ENCODE data around the gene WRNIP1. TPM values are rescaled to one million over a fixed set of nuclear protein-coding genes. Genes with fewer than 3 reads are reported as not detected.

The WRNIP1 gene
- total RNA-seq, 4 donors from 2014 or later, result 56.9 to 66.7 (median 63.4) TPM

DNA sequence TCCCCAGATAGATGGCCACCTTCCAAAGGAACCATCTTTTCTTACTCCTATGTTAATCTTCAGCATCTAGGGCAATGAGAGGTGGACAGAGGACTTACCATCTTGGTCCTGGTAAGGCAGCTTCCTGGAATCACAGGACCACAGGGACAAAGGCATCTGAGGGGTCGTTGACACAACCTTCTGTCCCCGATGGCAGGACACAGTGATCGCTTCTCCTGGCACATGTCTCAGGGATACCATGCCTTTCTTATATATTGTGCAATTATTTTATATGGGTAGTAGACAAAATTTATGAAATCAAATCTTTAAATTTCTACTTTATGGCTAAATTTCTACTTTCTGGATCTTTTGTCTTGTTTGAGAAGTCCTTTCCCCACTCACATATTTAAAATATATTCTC, 56.4 kb downstream of the WRNIP1 start:
- no peak for DNase-seq (ENCODE audit: low spot score in 2 of 2)
- Histone ChIP-seq H3K36me3 (no peaks in the 10 kb centered on the region), H3K9me3 (no peaks in the 10 kb centered on the region), H3K4me3 (no peak overlapping the region), H3K27me3 (no peaks in the 10 kb centered on the region), H3K4me1 (peaks cover 19% of the 10 kb centered on the region), H3K27ac (no peak overlapping the region)
- no peak for TF ChIP-seq POLR2AphosphoS5 (IDR thresholded peaks at IDR 0.05)
- TF ChIP-seq, protein P1, sequence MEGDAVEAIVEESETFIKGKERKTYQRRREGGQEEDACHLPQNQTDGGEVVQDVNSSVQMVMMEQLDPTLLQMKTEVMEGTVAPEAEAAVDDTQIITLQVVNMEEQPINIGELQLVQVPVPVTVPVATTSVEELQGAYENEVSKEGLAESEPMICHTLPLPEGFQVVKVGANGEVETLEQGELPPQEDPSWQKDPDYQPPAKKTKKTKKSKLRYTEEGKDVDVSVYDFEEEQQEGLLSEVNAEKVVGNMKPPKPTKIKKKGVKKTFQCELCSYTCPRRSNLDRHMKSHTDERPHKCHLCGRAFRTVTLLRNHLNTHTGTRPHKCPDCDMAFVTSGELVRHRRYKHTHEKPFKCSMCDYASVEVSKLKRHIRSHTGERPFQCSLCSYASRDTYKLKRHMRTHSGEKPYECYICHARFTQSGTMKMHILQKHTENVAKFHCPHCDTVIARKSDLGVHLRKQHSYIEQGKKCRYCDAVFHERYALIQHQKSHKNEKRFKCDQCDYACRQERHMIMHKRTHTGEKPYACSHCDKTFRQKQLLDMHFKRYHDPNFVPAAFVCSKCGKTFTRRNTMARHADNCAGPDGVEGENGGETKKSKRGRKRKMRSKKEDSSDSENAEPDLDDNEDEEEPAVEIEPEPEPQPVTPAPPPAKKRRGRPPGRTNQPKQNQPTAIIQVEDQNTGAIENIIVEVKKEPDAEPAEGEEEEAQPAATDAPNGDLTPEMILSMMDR (IDR thresholded peaks at IDR 0.05), result no peak
- TF ChIP-seq POLR2A (IDR thresholded peaks at IDR 0.05), result no peak
- no peak for TF ChIP-seq EP300 (IDR thresholded peaks at IDR 0.05)
- WGBS, result 96% methylated on average over 3 of the region's 3 CpGs

DNA sequence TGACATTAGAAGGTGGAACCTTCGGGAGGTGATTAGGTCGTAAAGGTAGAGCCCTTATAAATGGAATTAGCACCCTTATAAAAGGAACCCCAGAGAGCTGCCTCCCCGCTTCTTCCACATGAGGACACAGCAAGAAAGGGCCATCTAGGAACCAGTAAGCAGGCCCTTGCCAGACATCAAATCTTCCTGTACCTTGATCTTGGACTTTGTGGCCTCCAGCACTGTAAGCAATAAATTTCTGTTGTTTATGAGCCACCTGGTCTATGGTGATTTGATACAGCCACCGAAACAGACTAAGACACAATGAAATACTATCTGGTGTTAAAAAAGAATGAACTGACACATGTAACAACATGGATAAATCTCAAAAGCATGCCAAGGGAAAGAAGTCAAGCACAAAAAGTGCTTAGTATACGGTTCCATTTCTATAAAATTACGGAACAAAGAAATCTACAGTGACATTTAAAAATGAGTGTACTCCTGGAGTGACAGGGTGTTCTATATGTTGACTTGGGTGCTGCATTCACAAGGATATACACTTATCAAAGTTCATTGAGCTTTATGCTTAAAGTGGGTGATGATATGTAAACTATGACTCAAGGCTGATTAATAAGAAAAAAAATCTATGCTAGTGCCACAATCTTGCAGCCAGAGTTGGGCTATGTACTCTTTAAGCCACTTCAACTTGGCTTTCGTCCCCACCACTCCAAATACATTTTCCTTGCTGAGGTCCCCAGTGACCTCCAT, 58.1 kb downstream of the WRNIP1 start:
- TF ChIP-seq EP300 (IDR thresholded peaks at IDR 0.05) (no peak), POLR2AphosphoS5 (IDR thresholded peaks at IDR 0.05) (no peak), POLR2A (IDR thresholded peaks at IDR 0.05) (no peak)
- TF ChIP-seq, protein P1 (IDR thresholded peaks at IDR 0.05), result no peak
- Histone ChIP-seq H3K27me3 (no peaks in the 10 kb centered on the region), H3K36me3 (no peaks in the 10 kb centered on the region), H3K9me3 (no peaks in the 10 kb centered on the region), H3K27ac (no peak overlapping the region), H3K4me1 (peaks cover 10% of the 10 kb centered on the region), H3K4me3 (no peak overlapping the region)
- WGBS, result 98% methylated on average over 7 of the region's 7 CpGs
- DNase-seq (ENCODE audit: low spot score in 2 of 2), result no peak

DNA sequence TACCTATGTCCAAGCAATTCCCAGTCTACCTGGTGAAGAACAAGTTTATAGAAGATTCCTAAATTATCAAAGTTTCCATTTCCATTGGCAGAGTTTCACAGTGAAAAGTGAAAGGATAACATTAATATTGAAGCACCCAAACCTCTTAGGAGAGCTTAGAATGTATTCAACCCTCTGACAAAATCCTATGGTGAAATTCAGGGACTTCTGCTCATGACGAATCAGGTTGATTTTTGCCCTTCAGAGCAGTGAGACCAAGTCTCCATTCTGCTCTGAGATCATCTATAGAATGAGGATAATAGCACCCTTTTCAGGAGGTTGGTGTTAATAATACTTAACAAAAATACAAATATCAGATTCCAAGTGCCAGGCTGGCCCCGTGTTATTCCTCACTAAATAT, 60.9 kb downstream of the WRNIP1 start:
- TF ChIP-seq EP300 (IDR thresholded peaks at IDR 0.05), result no peak
- no peak for TF ChIP-seq POLR2A (IDR thresholded peaks at IDR 0.05)
- TF ChIP-seq, protein P1 (IDR thresholded peaks at IDR 0.05), result no peak
- TF ChIP-seq POLR2AphosphoS5 (IDR thresholded peaks at IDR 0.05), result no peak
- Histone ChIP-seq H3K4me3 (no peak overlapping the region), H3K27ac (no peak overlapping the region), H3K9me3 (no peaks in the 10 kb centered on the region), H3K36me3 (no peaks in the 10 kb centered on the region), H3K4me1 (no peaks in the 10 kb centered on the region), H3K27me3 (no peaks in the 10 kb centered on the region)
- DNase-seq (ENCODE audit: low spot score in 2 of 2), result no peak
- 91% methylated on average over 2 of the region's 2 CpGs for WGBS

DNA sequence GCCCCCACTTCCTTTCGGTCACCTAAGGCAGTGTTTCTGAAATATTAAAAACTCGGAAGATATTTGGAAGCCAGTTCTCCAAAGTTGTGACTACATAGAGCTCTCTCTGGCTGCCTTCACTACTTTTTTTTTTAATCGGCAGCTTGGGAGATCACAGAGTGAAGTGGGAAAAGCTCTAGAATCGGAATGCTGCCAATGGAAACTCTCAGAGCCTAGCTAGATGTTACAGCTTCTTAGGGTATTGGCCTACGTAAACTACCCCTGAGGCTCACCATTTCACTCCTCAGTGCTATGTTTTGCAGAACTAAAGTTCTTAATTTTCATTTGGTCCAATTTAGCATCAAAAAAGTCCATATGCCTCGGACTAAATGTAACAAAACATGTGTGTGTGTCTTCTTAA, 61.9 kb downstream of the WRNIP1 start:
- H3K4me1 ChIP-seq, result no peaks in the 10 kb centered on the region
- no peak overlapping the region for H3K27ac ChIP-seq
- TF ChIP-seq, protein P1 (IDR thresholded peaks at IDR 0.05), result no peak
- no peak for TF ChIP-seq EP300 (IDR thresholded peaks at IDR 0.05)
- TF ChIP-seq POLR2AphosphoS5 (IDR thresholded peaks at IDR 0.05), result no peak
- no peak for TF ChIP-seq POLR2A (IDR thresholded peaks at IDR 0.05)
- 75% methylated on average over 6 of the region's 6 CpGs for WGBS
- peaks cover 4% of the 10 kb centered on the region for H3K36me3 ChIP-seq
- no peaks in the 10 kb centered on the region for H3K9me3 ChIP-seq
- no peak for DNase-seq (ENCODE audit: low spot score in 2 of 2)
- no peaks in the 10 kb centered on the region for H3K27me3 ChIP-seq
- H3K4me3 ChIP-seq, result no peak overlapping the region

DNA sequence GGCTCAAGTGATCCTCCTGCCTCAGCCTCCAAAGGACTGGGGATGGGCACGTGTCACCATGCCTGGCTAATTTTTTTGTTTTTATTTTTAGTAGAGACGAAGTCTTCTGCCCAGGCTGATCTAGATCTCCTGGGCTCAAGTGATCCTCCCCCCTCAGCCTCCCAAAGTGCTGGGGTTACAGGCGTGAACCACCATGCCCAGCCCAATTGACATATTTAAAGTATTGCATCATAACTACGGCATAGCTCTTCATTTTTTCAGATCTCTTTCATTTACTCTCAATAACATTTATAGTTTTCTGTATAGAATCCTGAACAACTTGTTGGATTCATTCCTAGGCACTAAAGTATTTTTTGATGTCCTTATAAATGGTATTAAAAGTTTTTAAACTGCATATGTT, 63.4 kb downstream of the WRNIP1 start:
- TF ChIP-seq, protein P1 (IDR thresholded peaks at IDR 0.05), result no peak
- TF ChIP-seq POLR2A (IDR thresholded peaks at IDR 0.05), result no peak
- TF ChIP-seq POLR2AphosphoS5 (IDR thresholded peaks at IDR 0.05), result no peak
- no peak for TF ChIP-seq EP300 (IDR thresholded peaks at IDR 0.05)
- no peaks in the 10 kb centered on the region for H3K4me1 ChIP-seq
- DNase-seq (ENCODE audit: low spot score in 2 of 2), result no peak
- H3K4me3 ChIP-seq, result no peak overlapping the region
- H3K27ac ChIP-seq, result no peak overlapping the region
- H3K36me3 ChIP-seq, result peaks cover 9% of the 10 kb centered on the region
- WGBS, result 88% methylated on average over 4 of the region's 4 CpGs
- no peaks in the 10 kb centered on the region for H3K9me3 ChIP-seq
- no peaks in the 10 kb centered on the region for H3K27me3 ChIP-seq
